AG09319 (cell line): ENCODE results near the gene GIT1.

Experiments used
- DNase-seq: peaks from one replicate; pipeline ENCODE4 v3.0.0-alpha.2; 2010; ENCODE audit warnings: low read depth; ENCODE audit errors: extremely low read depth
- TF ChIP-seq, protein P1 (sequence below): IDR thresholded peaks from 2 replicates; pipeline ENCODE4 v1.5.1; 2011; ENCODE audit warnings: low read depth, mild to moderate bottlenecking, inconsistent platforms, low read length, moderate library complexity

Gene GIT1

DNA sequence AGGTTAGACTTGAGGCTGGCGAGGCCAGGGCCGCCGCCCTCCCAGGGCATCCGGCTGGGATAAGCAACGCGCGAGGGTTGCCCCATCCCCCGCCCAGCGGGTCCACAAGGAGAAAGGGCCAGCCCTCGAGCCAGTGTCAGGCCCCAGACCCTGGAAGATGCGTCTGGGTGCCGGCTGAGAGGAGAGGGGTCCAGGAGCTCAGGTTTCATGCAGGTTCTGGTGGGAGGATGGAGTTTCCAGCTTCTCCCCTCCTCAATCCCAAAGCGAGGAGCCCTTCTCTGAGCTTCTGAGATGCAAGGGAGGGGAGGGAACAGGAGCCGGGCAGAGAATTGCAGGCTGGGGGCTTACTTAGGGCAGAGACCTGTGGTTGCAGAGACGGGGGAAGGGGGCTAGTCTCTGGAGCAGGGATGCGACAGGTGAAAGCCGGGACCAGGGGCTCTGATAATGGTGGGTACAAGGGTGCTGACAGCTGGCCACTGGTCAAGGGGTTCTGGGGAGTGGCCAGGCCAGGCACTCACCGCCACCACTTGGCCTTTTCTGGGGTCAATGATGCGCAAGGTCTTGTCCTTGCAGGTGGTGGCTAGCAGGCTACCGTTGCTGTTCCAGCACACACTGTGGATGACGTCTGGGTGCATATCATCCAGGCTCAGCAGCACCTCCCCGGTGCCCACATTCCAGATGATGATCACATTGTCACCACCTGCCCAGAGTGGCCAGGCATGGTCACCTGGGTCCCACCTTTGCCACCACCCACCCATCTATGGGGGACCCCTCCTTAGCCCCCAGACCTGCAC, 29.0 kb upstream of the GIT1 start:
- no peak for DNase-seq
- TF ChIP-seq, protein P1, sequence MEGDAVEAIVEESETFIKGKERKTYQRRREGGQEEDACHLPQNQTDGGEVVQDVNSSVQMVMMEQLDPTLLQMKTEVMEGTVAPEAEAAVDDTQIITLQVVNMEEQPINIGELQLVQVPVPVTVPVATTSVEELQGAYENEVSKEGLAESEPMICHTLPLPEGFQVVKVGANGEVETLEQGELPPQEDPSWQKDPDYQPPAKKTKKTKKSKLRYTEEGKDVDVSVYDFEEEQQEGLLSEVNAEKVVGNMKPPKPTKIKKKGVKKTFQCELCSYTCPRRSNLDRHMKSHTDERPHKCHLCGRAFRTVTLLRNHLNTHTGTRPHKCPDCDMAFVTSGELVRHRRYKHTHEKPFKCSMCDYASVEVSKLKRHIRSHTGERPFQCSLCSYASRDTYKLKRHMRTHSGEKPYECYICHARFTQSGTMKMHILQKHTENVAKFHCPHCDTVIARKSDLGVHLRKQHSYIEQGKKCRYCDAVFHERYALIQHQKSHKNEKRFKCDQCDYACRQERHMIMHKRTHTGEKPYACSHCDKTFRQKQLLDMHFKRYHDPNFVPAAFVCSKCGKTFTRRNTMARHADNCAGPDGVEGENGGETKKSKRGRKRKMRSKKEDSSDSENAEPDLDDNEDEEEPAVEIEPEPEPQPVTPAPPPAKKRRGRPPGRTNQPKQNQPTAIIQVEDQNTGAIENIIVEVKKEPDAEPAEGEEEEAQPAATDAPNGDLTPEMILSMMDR, result no peak

DNA sequence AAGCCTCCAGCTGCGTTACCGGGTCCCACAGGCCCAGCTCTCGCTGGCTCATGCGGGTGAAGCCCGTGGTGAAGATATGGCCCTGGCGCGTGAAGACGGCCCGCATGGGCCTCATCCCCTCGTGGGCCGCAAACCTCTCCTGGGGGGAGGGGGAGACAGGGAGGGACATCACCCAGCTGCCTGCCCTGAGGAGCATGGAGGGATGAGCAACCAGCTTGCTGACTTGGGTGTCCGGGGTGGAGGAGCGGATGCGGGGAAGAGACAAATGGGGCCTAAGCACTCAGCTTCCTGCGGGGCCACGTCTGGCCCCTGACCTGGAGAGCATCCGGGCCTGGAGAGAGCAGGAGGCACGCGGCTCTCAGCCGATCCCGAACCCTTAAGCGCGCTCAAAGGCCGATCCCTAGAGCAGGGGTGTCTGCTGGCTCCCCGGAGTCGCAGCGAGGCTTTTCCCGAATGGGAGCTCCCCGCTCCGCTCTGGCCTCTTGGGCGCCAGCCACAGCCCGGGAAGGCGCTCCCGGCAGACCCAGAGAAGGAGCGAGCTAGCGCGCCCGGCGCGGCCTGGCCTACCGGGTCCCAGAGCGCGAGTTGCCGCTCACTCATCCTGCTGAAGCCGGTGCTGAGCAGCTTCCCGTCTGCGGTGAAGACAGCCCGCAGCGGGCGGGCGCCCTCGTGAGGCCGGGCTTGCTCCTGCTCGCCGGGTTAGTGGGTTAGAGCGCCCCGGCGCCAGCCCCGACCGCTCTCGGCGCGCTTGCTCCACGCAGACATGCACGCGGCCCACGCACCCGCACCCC, 28.2 kb upstream of the GIT1 start:
- no peak for DNase-seq
- TF ChIP-seq, protein P1, result peak; percentile 58

DNA sequence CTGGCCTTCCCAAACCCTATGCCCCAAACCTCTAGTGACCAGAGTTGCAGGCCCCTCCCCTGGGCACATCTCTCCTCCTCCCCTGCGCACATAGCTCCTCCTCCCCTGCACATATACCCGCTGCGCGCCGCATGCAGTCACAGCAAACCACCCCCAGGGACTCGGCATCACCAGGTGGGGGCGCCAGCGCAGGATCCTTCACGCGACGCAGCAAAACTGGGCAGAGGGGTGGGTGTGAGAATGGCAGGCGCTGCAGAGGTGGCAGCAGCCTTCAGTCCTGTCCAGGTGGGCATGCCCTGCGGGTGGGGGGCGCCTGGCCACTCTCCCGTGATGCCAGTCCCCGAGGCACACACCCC, 27.7 kb upstream of the GIT1 start:
- TF ChIP-seq, protein P1, result peak; percentile 46
- no peak for DNase-seq

DNA sequence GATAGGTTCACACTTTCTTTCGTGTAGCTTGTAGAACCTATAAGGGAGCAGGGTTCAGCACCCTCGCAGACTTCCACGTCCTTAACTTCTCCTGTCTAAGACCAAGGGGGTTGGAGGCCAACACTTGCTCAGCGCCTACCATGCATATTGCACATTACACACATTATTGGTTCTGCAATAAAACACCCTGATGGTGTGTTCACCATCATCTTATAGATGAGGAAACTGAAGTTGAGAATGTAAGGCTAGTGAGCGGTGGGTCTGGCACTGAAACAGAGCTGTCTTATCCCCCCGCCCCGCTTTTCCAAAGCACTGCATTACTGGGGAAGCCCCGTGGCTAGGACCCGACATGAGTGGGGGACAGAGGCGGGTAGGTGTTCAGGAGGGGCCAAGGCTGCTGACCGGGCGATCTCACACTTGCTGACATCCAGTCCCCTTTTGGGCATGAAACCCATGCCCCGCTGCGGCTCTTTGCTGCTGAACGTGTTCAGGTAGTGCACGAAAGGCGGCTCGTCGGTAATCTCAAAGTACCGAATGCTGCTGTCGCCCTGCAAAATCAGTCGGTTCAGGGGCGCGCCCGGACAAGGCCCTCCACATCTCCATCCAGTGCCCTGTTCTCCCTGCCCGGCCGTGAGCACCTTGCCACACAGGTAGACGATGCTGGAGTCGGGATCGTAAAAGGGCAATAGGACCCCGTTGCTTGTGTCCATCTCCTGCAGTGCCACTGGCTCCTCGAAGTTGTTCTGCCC, 27.0 kb upstream of the GIT1 start:
- TF ChIP-seq, protein P1, result no peak

DNA sequence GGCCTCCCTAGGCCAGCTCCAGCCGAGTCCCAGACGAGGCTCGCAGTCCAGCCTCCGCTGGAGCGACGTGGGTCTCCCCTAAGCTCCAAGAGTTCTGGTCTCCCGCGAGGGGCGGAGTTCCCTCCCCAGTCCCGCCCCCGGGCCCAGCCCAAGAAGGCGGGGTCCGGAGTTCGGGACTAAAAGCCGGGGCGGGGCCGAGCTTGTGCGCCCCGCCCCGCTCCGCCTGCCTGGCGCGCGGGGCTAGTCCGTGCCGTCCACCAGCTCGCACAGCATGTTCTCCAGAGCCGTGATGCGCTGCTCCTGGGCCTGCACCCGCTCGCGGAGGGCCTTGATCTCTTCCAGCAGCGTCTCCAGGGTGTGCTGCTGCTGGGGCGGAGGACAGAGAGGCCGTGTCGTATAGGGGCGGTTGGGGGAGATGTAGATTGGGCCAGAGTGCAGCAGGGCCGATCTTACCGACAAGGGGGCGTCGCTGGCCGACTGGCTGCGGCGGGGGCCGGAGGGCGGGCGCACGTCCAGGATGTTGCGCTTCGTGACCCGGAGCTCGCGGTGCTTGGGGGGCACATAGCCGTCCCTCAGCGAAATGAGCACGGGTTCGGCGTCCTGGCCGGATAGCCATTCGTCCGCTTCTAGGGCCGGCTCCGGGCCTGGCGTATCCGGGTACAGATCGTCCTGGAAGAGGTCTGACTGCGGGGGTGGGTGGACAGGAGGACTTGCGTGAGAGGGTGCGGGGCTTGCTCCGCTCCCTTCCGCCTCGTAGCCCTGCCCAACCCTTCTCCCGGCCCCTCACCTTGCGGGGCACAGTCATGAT, 26.2 kb upstream of the GIT1 start:
- no peak for DNase-seq
- TF ChIP-seq, protein P1, result no peak

More for the DNA sequence above, 27.0 kb upstream of the GIT1 start:
- no peak for DNase-seq

DNA sequence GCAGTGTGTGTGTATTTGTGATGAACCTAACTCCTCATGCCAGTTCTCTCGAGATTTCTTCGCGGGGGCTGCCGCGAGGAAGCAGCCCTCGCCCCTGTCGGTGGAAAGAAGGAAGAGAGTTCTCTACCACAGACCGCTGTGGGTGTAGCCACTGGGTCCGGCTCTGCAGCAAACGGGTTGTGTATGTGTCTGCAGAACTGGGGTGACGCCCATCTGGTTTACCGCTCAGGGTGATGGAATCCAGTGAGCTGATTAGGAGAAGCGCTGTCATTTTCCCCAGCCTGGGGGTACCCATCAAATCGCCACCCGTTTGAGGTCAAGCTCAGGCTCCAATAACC, 25.6 kb upstream of the GIT1 start:
- TF ChIP-seq, protein P1, result no peak
- DNase-seq, result no peak
